Right atrium auricular region (tissue), 2 donors: ENCODE measurements around the gene PLAGL1. TPM values are rescaled to one million over a fixed set of nuclear protein-coding genes. Genes with fewer than 3 reads are reported as not detected.

ENCODE experiments used
- DNase-seq: peaks from one replicate; pipeline ENCODE4 v3.0.0-alpha.2; 2019; ENCODE audit warnings: low spot score
- H3K27ac ChIP-seq, 2 donors: fragments of 200-600 bp; sonication (generic); 1 replicate in 1 of 2; 2 replicates in 1 of 2; pipeline ENCODE4 v1.5.1; 2016 to 2019
- H3K27me3 ChIP-seq, 2 donors: fragments of 200-600 bp; sonication (generic); one replicate each; pipeline versions ENCODE4 v1.5.1 to v1.6.0; 2017 to 2019
- H3K36me3 ChIP-seq: fragments of 200-600 bp; sonication (generic); one replicate; pipeline ENCODE4 v1.5.1; 2016
- H3K4me1 ChIP-seq, 2 donors: fragments of 200-600 bp; sonication (generic); one replicate each; pipeline versions ENCODE4 v1.5.1 to v1.6.0; 2017 to 2019
- H3K4me3 ChIP-seq, 2 donors: fragments of 200-600 bp; sonication (generic); 1 replicate in 1 of 2; 2 replicates in 1 of 2; pipeline ENCODE4 v1.5.1; 2017 to 2019; ENCODE audit warnings: mild to moderate bottlenecking in 1 of 2, moderate library complexity in 1 of 2
- H3K9me3 ChIP-seq, 2 donors: fragments of 200-600 bp; sonication (generic); one replicate each; pipeline ENCODE4 v1.5.1; 2019
- total RNA-seq, 2 donors: library from RNA; depleted of rRNA; stranded (reverse); fragments of >200 nt; gene quantifications; one replicate each; pipeline ENCODE4 v1.1.0, GENCODE V29; 2016
- TF ChIP-seq, protein P1 (sequence below), 2 donors: fragments of 200-600 bp; sonication (generic); IDR thresholded peaks; one replicate each; pipeline ENCODE4 v1.5.1; 2019; ENCODE audit warnings: antibody characterized with exemption in 2 of 2

Gene PLAGL1
- total RNA-seq, 2 donors from 2014 or later, result 6.8 to 8.5 TPM

GRCh38 chr6:143986463-143987065 lies 21.5 kb downstream of the PLAGL1 start:
- Histone ChIP-seq H3K4me1 (no peaks in the 10 kb centered on the region), H3K9me3 (no peaks in the 10 kb centered on the region), H3K4me3 (no peak overlapping the region), H3K27me3 (no peaks in the 10 kb centered on the region), H3K27ac (no peak overlapping the region), H3K36me3 (no peaks in the 10 kb centered on the region)
- TF ChIP-seq, protein P1, sequence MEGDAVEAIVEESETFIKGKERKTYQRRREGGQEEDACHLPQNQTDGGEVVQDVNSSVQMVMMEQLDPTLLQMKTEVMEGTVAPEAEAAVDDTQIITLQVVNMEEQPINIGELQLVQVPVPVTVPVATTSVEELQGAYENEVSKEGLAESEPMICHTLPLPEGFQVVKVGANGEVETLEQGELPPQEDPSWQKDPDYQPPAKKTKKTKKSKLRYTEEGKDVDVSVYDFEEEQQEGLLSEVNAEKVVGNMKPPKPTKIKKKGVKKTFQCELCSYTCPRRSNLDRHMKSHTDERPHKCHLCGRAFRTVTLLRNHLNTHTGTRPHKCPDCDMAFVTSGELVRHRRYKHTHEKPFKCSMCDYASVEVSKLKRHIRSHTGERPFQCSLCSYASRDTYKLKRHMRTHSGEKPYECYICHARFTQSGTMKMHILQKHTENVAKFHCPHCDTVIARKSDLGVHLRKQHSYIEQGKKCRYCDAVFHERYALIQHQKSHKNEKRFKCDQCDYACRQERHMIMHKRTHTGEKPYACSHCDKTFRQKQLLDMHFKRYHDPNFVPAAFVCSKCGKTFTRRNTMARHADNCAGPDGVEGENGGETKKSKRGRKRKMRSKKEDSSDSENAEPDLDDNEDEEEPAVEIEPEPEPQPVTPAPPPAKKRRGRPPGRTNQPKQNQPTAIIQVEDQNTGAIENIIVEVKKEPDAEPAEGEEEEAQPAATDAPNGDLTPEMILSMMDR (IDR thresholded peaks at IDR 0.05), result no peak
- no peak for DNase-seq

GRCh38 chr6:143984666-143985065 lies 23.4 kb downstream of the PLAGL1 start:
- no peak for DNase-seq
- TF ChIP-seq, protein P1 (IDR thresholded peaks at IDR 0.05), result no peak
- H3K9me3 ChIP-seq, result peaks cover 0 to 9% of the 10 kb centered on the region in 2 donors
- no peaks in the 10 kb centered on the region for H3K27me3 ChIP-seq
- H3K4me1 ChIP-seq, result no peaks in the 10 kb centered on the region
- no peak overlapping the region for H3K4me3 ChIP-seq
- H3K27ac ChIP-seq, result no peak overlapping the region
- H3K36me3 ChIP-seq, result no peaks in the 10 kb centered on the region

DNA sequence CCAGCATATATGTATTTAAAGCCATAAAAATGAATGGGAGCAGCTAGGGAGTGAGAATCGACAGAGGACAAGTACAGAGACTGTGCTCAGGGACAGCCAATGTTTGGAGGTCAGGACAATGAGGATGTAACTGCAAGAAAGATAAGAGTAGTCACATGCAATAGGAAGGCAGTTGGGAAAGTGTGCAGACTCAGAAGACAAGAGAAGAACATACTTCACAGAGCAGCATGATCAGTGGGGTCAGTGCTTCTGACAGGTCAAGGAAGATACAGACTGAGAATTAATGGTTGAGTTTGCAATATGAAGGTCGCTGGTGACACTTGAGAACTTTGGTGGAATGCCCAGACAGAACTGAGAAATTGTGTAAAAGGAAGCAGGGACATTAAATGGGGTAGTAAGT lies 25.1 kb downstream of the PLAGL1 start:
- no peak overlapping the region for H3K4me3 ChIP-seq
- TF ChIP-seq, protein P1 (IDR thresholded peaks at IDR 0.05), result no peak
- peaks cover 0 to 9% of the 10 kb centered on the region in 2 donors for H3K9me3 ChIP-seq
- no peaks in the 10 kb centered on the region for H3K27me3 ChIP-seq
- no peak overlapping the region for H3K27ac ChIP-seq
- no peak for DNase-seq
- H3K36me3 ChIP-seq, result no peaks in the 10 kb centered on the region
- H3K4me1 ChIP-seq, result no peaks in the 10 kb centered on the region

DNA sequence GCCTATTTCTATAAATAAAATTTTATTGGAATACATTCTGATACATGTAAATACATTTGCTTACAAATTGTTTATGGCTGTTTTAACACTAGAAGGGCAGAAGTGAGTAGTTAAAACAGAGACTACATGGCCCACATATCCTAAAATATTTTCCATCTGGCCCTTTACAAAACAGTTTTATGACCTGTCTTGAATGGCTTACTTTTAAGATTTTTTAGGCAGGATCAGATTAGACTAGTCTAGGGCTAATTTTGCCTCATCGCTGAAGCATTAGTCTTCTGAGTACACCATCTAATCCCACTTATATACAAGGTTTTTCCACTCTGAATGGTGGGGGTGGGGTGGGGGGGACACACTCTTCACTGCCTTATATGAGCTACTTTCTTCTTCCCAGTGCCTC lies 27.1 kb downstream of the PLAGL1 start:
- H3K9me3 ChIP-seq, result peaks cover 0 to 9% of the 10 kb centered on the region in 2 donors
- TF ChIP-seq, protein P1 (IDR thresholded peaks at IDR 0.05), result no peak

DNA sequence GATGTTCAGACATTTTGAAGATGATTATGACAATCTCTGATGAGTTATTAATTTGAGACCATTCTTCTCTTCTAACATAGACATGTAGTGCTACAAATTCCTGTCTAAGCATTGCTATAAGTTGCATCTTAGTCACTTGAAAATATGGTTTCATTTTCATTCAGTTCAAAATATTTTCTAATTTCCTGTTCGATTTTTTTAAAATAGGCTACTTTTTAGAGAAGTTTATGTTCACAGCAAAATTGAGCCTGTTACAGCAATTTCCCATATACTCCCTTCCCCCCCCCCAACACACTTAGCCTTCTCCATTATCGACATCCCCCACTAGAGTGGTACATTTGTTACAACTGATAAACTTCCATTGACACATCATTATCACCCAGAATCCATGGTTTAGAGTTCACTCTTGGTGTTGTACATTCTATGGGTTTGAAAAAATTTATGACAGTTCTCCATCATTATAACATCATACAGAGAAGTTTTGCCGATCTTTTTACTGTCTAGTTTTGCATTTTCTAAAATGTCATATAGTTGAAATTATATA lies 31.2 kb downstream of the PLAGL1 start:
- no peak for DNase-seq
- Histone ChIP-seq H3K4me1 (no peaks in the 10 kb centered on the region), H3K36me3 (no peaks in the 10 kb centered on the region), H3K27ac (no peak overlapping the region), H3K27me3 (no peaks in the 10 kb centered on the region), H3K4me3 (no peak overlapping the region), H3K9me3 (peaks cover 0 to 9% of the 10 kb centered on the region in 2 donors)
- TF ChIP-seq, protein P1 (IDR thresholded peaks at IDR 0.05), result no peak

More for the DNA sequence above, 27.1 kb downstream of the PLAGL1 start:
- H3K4me1 ChIP-seq, result no peaks in the 10 kb centered on the region
- no peaks in the 10 kb centered on the region for H3K27me3 ChIP-seq
- H3K36me3 ChIP-seq, result no peaks in the 10 kb centered on the region
- no peak overlapping the region for H3K27ac ChIP-seq
- no peak overlapping the region for H3K4me3 ChIP-seq
- DNase-seq, result no peak

DNA sequence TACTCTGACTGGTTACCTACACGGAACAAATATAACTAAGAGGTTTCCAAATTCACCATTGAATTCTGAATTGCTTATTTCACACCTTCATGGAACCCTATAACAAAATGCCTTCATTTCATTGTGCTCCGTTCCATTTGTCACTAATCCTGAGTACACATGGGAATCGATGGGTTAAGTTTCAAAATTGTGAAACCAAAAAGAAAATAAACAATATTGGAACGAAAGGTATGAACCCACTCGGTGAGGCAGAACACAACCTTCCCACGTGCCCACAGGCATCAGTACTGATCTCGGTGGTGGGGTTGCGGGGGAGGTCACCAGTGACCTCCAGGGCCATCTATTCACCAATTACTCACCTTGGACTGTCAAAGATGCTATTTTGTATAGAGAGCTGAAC lies 34.0 kb downstream of the PLAGL1 start:
- Histone ChIP-seq H3K27ac (no peak overlapping the region), H3K4me3 (no peak overlapping the region), H3K4me1 (no peaks in the 10 kb centered on the region), H3K27me3 (no peaks in the 10 kb centered on the region), H3K36me3 (no peaks in the 10 kb centered on the region), H3K9me3 (no peaks in the 10 kb centered on the region)
- TF ChIP-seq, protein P1 (IDR thresholded peaks at IDR 0.05), result no peak
- no peak for DNase-seq
